Measurements from ENCODE around the gene LRP5.
A peak's percentile ranks its signal among the peaks of the same experiment; 100 is the strongest.

Gene LRP5

DNA sequence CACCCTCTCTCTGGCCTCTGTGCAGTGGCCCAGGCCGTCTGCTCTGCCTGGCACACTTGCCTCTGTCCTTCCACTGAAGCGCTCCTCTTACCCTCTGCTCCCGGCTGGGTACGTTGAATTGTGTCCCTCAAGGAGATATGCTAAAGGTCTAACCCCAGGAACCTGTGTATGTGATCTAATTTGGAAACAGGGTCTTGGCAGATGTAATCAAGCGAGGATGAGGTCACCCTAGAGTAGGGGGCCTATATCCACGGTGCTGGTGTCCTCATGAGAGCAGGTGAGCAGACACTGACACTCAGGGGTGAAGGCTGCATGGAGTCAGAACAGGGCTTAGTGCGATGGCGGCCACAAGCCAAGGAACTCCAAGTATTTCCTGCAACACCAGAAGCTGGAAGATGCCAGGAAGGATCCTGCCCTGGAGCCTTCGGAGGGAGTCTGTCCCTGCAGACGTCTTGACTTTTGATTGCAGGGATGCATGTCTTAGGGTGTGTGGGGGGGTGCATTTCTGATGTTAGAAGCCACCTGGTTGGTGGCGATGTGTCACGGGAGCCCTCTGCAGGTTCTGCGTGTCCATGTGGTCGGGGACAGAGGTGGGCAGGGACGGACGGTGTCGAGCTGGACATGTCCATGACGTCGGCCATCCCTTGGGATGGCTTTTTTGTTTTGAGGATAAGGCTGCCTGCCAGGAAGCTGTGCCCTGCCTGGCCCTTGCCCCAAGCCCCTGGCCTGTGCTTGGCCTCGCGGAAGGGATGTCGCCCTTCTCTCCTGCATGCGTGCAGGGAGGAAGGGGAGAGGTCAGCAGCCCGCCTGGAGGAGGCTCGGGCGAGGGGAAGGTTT, 68.6 kb downstream of the LRP5 start:
- Mint-ChIP-seq H3K4me1 (peaks cover 15% of the 10 kb centered on the region), H3K27me3 (no peaks in the 10 kb centered on the region), H3K27ac (no peak overlapping the region), H3K4me3 (no peak overlapping the region), H3K36me3 (ENCODE audit: low read depth) (no peaks in the 10 kb centered on the region), H3K9me3 (no peaks in the 10 kb centered on the region)
- DNase-seq (no peak), ATAC-seq (no peak)

GRCh38 chr11:68381716-68382115, 69.3 kb downstream of the LRP5 start:
- Mint-ChIP-seq H3K4me1 (peaks cover 15% of the 10 kb centered on the region), H3K9me3 (no peaks in the 10 kb centered on the region), H3K4me3 (no peak overlapping the region), H3K27me3 (no peaks in the 10 kb centered on the region), H3K27ac (no peak overlapping the region), H3K36me3 (ENCODE audit: low read depth) (no peaks in the 10 kb centered on the region)
- DNase-seq (no peak), ATAC-seq (no peak)

- no peaks in the 10 kb centered on the region for H3K9me3 Mint-ChIP-seq
- H3K4me3 Mint-ChIP-seq: no peak overlapping the region
- H3K27ac Mint-ChIP-seq: no peak overlapping the region
- H3K36me3 Mint-ChIP-seq (ENCODE audit: low read depth): no peaks in the 10 kb centered on the region
- no peak for DNase-seq
- no peaks in the 10 kb centered on the region for H3K27me3 Mint-ChIP-seq
- no peak for ATAC-seq
- H3K4me1 Mint-ChIP-seq: peaks cover 15% of the 10 kb centered on the region
These were observed 70.1 kb downstream of the LRP5 start for GRCh38 chr11:68382358-68382998.

DNA sequence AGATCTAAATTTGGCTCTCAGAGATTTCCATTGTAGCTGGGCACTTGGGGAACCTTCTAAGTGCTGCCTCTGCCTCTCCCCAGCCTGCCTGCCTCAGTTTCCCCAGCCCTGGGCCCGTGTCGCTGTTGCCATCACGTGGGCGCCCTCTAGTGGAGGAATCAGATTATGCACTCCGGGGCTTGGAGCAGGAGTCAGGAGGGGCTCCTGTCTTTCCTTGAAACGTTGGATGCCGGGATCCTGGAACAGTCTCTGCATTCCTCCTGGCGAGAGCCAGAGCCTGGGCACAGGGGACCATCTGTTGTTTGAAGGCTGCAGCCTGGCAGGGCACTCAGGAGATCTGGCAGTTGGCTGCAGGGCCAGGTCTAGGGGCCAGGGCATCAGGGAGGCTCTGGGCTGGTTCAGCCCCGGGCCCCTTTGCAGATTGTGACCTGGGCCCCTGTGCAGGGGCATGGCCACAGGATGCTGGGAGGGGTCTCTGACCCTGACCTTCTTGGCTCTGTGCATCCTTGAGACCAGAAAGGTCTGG, 71.6 kb downstream of the LRP5 start:
- ATAC-seq (peak; percentile 25), DNase-seq (peak; percentile 77)
- Mint-ChIP-seq H3K4me3 (no peak overlapping the region), H3K27ac (no peak overlapping the region), H3K36me3 (ENCODE audit: low read depth) (no peaks in the 10 kb centered on the region), H3K27me3 (no peaks in the 10 kb centered on the region), H3K9me3 (no peaks in the 10 kb centered on the region), H3K4me1 (peaks cover 15% of the 10 kb centered on the region)

DNA sequence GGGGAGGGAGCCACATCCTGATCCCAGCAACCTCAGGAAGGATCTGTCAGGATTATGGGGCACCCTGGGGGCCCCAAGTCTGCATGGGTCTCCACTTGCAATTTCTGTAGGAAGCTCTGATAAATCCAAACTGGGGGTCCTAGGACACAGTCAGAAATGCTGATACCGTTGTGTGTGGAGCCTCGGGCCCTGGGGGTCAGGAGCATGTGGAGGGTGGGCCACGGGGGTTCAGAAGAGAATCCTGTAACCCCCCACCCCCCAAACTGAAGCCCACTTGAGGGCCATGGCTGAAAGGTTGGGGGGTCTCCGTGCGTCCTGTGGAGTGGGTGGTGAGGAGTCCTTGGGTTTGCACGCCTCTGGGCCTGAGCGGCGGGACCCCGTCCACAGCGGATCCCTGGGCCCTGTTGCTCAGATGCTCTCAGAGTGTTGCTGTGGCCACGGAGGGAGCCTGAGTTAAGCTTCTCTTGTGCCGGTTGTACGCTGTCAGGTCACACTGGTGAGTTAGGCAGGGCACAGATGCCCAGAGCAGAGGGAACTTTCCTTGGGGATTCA, 72.2 kb downstream of the LRP5 start:
- DNase-seq: no peak
- ATAC-seq: no peak
- Mint-ChIP-seq H3K27ac (no peak overlapping the region), H3K9me3 (no peaks in the 10 kb centered on the region), H3K36me3 (ENCODE audit: low read depth) (no peaks in the 10 kb centered on the region), H3K4me3 (no peak overlapping the region), H3K4me1 (peaks cover 15% of the 10 kb centered on the region), H3K27me3 (no peaks in the 10 kb centered on the region)

- Mint-ChIP-seq H3K36me3 (ENCODE audit: low read depth) (no peaks in the 10 kb centered on the region), H3K27me3 (no peaks in the 10 kb centered on the region), H3K4me1 (peaks cover 11% of the 10 kb centered on the region), H3K9me3 (no peaks in the 10 kb centered on the region), H3K4me3 (no peak overlapping the region), H3K27ac (no peak overlapping the region)
- DNase-seq (no peak), ATAC-seq (no peak)
These were observed 72.7 kb downstream of the LRP5 start for GRCh38 chr11:68385128-68385527.

GRCh38 chr11:68386331-68386978, 74.1 kb downstream of the LRP5 start:
- no peaks in the 10 kb centered on the region for H3K27me3 Mint-ChIP-seq
- no peak for ATAC-seq
- no peak overlapping the region for H3K27ac Mint-ChIP-seq
- no peak overlapping the region for H3K4me3 Mint-ChIP-seq
- no peaks in the 10 kb centered on the region for H3K4me1 Mint-ChIP-seq
- DNase-seq: no peak
- H3K36me3 Mint-ChIP-seq (ENCODE audit: low read depth): no peaks in the 10 kb centered on the region
- no peaks in the 10 kb centered on the region for H3K9me3 Mint-ChIP-seq

- DNase-seq: no peak
- Mint-ChIP-seq H3K4me1 (no peaks in the 10 kb centered on the region), H3K36me3 (ENCODE audit: low read depth) (no peaks in the 10 kb centered on the region), H3K9me3 (no peaks in the 10 kb centered on the region), H3K27me3 (no peaks in the 10 kb centered on the region), H3K4me3 (no peak overlapping the region), H3K27ac (no peak overlapping the region)
- ATAC-seq: no peak
These were observed 75.4 kb downstream of the LRP5 start for GRCh38 chr11:68387840-68388239.

DNA sequence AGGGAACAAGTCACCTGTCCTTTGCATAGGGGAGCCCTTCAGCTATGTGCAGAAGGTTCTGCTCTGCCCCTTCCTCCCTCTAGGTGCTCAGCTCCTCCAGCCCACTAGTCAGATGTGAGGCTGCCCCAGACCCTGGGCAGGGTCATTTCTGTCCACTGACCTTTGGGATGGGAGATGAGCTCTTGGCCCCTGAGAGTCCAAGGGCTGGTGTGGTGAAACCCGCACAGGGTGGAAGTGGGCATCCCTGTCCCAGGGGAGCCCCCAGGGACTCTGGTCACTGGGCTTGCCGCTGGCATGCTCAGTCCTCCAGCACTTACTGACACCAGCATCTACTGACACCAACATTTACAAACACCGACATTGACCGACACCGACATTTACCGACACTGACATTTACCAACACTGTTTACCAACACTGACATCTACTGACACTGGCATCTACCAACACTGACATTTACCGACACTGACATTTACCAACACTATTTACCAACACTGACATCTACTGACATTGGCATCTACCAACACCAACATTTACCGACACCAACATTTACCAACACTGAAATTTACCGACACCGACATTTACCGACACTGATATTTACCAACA, 76.3 kb downstream of the LRP5 start:
- Mint-ChIP-seq H3K4me3 (no peak overlapping the region), H3K4me1 (no peaks in the 10 kb centered on the region), H3K27me3 (no peaks in the 10 kb centered on the region), H3K27ac (no peak overlapping the region), H3K36me3 (ENCODE audit: low read depth) (no peaks in the 10 kb centered on the region), H3K9me3 (no peaks in the 10 kb centered on the region)
- DNase-seq (no peak), ATAC-seq (no peak)

GRCh38 chr11:68390315-68390714, 77.9 kb downstream of the LRP5 start:
- DNase-seq: no peak
- Mint-ChIP-seq H3K4me1 (no peaks in the 10 kb centered on the region), H3K36me3 (ENCODE audit: low read depth) (no peaks in the 10 kb centered on the region), H3K27ac (no peak overlapping the region), H3K27me3 (no peaks in the 10 kb centered on the region), H3K4me3 (no peak overlapping the region), H3K9me3 (no peaks in the 10 kb centered on the region)
- ATAC-seq: no peak

DNA sequence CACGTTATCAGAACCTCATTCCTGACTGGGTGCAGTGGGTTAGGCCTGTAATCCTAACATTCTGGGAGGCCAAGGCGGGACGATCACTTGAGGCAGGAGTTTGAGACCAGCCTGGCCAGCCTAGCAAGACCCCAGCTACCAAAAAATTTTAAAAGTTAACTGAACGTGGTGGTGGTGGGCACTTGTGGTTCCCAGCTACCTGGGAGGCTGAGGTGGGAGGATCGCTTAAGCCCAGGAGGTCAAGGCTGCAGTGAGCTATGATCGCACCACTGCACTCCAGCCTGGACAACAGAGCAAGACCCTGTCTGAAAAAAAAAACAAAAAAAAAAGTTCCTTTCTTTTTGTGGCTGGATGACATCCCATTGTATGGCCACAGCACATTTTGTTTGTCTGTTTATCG, 80.4 kb downstream of the LRP5 start:
- Mint-ChIP-seq H3K9me3 (no peaks in the 10 kb centered on the region), H3K4me1 (no peaks in the 10 kb centered on the region), H3K27ac (no peak overlapping the region), H3K36me3 (ENCODE audit: low read depth) (no peaks in the 10 kb centered on the region), H3K4me3 (no peak overlapping the region), H3K27me3 (no peaks in the 10 kb centered on the region)
- no peak for ATAC-seq
- no peak for DNase-seq

DNA sequence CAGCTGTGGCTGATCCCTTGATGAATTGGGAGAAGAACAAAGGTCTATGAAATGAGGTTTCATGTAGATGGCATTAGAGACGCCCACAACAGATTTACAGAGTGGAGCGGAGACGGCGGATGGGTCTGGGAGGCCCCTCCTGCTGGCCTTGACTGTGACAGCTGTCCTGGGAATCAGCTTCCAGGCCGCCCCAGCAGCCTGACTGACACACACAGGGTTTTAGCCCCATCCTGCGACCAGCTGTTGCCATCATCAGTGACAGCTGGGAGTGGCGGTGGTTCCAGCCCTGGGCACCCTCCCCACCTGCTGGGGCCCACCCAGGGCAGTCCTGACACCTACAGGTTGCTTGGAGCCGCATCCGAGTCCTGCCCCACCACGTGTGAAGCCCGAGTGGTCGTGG, 84.1 kb downstream of the LRP5 start:
- DNase-seq: no peak
- Mint-ChIP-seq H3K9me3 (no peaks in the 10 kb centered on the region), H3K27ac (no peak overlapping the region), H3K4me3 (no peak overlapping the region), H3K4me1 (no peaks in the 10 kb centered on the region), H3K27me3 (no peaks in the 10 kb centered on the region), H3K36me3 (ENCODE audit: low read depth) (no peaks in the 10 kb centered on the region)
- ATAC-seq: no peak

- Mint-ChIP-seq H3K27me3 (no peaks in the 10 kb centered on the region), H3K27ac (no peak overlapping the region), H3K4me1 (no peaks in the 10 kb centered on the region), H3K36me3 (ENCODE audit: low read depth) (no peaks in the 10 kb centered on the region), H3K4me3 (no peak overlapping the region), H3K9me3 (no peaks in the 10 kb centered on the region)
- DNase-seq (no peak), ATAC-seq (no peak)
These were observed 84.9 kb downstream of the LRP5 start for GRCh38 chr11:68397256-68397655.

DNA sequence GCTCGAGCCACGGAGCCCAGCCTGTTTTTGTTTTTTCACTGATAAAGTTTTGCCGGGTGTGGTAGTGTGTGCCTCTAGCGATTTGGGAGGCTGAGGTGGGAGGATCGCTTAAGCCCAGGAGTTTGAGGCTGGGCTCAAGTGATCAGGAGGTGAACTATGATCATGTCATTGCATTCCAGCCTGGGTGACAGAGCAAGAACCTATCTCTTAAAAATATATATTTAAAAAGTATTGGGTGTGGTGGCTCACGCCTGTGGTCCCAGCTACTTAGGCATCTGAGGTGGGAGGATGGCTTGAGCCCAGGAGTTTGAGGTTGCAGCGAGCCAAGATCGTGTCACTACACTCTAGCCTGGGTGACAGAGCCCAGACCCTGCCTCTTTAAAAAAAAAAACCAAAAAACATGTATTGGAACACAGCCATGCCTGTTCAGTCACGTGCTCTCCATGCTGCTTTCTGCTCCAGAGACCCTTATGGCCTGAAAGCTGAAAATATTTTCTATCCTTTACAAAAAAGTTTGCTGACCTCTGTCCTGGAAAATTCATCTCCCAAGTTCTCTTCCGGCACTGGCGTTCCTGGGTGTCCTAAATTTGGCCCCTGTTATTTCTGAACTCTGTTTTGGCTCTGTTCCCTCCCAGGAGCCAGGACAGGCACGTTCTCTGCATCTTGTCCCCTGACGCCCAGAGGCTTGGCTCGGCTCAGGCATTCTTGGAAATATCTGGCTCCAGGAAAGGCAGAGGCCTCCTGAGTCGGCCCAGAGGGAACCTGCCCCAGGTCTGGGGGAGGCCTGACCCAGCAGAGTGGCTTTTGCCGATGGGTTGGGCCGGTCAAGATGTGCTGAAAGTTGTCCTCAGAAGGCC, 86.8 kb downstream of the LRP5 start:
- Mint-ChIP-seq H3K27ac (no peak overlapping the region), H3K27me3 (no peaks in the 10 kb centered on the region), H3K36me3 (ENCODE audit: low read depth) (no peaks in the 10 kb centered on the region), H3K9me3 (no peaks in the 10 kb centered on the region), H3K4me1 (no peaks in the 10 kb centered on the region), H3K4me3 (no peak overlapping the region)
- DNase-seq (no peak), ATAC-seq (no peak)
